Inferior parietal cortex (tissue), 1 donor: ENCODE results near the gene TLN1.

ENCODE experiments used
- DNase-seq: peaks from one replicate; pipeline ENCODE4 v3.0.0-alpha.2; 2016; ENCODE audit errors: extremely low spot score

The TLN1 gene

GRCh38 chr9:35729700-35730485, 2.1 kb downstream of the TLN1 start:
- DNase-seq = no peak

GRCh38 chr9:35729101-35729500, 2.9 kb downstream of the TLN1 start:
- DNase-seq = no peak

GRCh38 chr9:35728041-35728971, 3.7 kb downstream of the TLN1 start:
- no peak for DNase-seq

GRCh38 chr9:35727676-35728040, 4.3 kb downstream of the TLN1 start:
- DNase-seq = no peak

GRCh38 chr9:35726931-35727330, 5.1 kb downstream of the TLN1 start:
- DNase-seq = no peak

- DNase-seq = no peak
These were observed 6.6 kb downstream of the TLN1 start for GRCh38 chr9:35725362-35725761.

GRCh38 chr9:35723908-35724307, 8.1 kb downstream of the TLN1 start:
- no peak for DNase-seq

- DNase-seq = no peak
These were observed 8.6 kb downstream of the TLN1 start for GRCh38 chr9:35723426-35723825.

GRCh38 chr9:35719546-35719945, 12.4 kb downstream of the TLN1 start:
- no peak for DNase-seq

GRCh38 chr9:35718721-35719511, 13.1 kb downstream of the TLN1 start:
- no peak for DNase-seq

GRCh38 chr9:35717132-35717870, 14.7 kb downstream of the TLN1 start:
- no peak for DNase-seq

- DNase-seq = no peak
These were observed 15.8 kb downstream of the TLN1 start for GRCh38 chr9:35716230-35716629.

- no peak for DNase-seq
These were observed 17.3 kb downstream of the TLN1 start for GRCh38 chr9:35714579-35715252.

GRCh38 chr9:35714123-35714522, 17.9 kb downstream of the TLN1 start:
- no peak for DNase-seq

- DNase-seq = no peak
These were observed 18.4 kb downstream of the TLN1 start for GRCh38 chr9:35713578-35713977.

- DNase-seq = no peak
These were observed 19.1 kb downstream of the TLN1 start for GRCh38 chr9:35712762-35713400.

GRCh38 chr9:35711501-35712428, 20.2 kb downstream of the TLN1 start:
- no peak for DNase-seq

GRCh38 chr9:35710818-35711500, 21.0 kb downstream of the TLN1 start:
- no peak for DNase-seq

- no peak for DNase-seq
These were observed 23.8 kb downstream of the TLN1 start for GRCh38 chr9:35708146-35708545.
